ENCODE results near the gene RAP2B.

GRCh38 chr3:153113541-153113940, 48.5 kb upstream of the RAP2B start:
- no peak for TF ChIP-seq CTCF (IDR thresholded peaks at IDR 0.05; ENCODE audit: low read length)
- no peak for TF ChIP-seq EZH2 (IDR thresholded peaks at IDR 0.05; ENCODE audit: borderline replicate concordance, low read length)
